SK-N-SH treated with all-trans-retinoic acid at 6 μM for 48 hours (cell line): ENCODE measurements around the gene AXIN1.

ENCODE experiments used
- ATAC-seq: fragments of 200-7000 bp; cut with Tn5 transposase; 3 replicates; pipeline ENCODE4 v1.9.1; 2020; ENCODE audit warnings: mild to moderate bottlenecking, moderate library complexity
- CSDC2 ChIP-seq: fragments of 250-450 bp; sonication (Bioruptor Pico); IDR thresholded peaks from 2 replicates; pipeline ENCODE4 v1.5.0; 2020; ENCODE audit warnings: mild to moderate bottlenecking, moderate library complexity
- ESRRG ChIP-seq: fragments of 250-450 bp; sonication (Bioruptor Pico); IDR thresholded peaks from 2 replicates; pipeline ENCODE4 v1.6.1; 2021; ENCODE audit warnings: mild to moderate bottlenecking
- ISL1 ChIP-seq: fragments of 250-450 bp; sonication (Bioruptor Pico); IDR thresholded peaks from 2 replicates; pipeline ENCODE4 v2.1.2; 2022; ENCODE audit warnings: mild to moderate bottlenecking, moderate library complexity
- OSR1 ChIP-seq: fragments of 250-450 bp; sonication (Bioruptor Pico); IDR thresholded peaks from 2 replicates; pipeline ENCODE4 v1.8.0; 2022; ENCODE audit warnings: moderate library complexity, mild to moderate bottlenecking, inconsistent platforms
- PATZ1 ChIP-seq: fragments of 250-450 bp; sonication (Bioruptor Pico); IDR thresholded peaks from 2 replicates; pipeline ENCODE4 v1.8.0; 2020; ENCODE audit warnings: mild to moderate bottlenecking, moderate library complexity, borderline replicate concordance
- POU6F1 ChIP-seq: fragments of 250-450 bp; sonication (Bioruptor Pico); IDR thresholded peaks from 2 replicates; pipeline ENCODE4 v1.8.0; 2021; ENCODE audit warnings: low read depth, mild to moderate bottlenecking, moderate library complexity, borderline replicate concordance
- PPARA ChIP-seq: fragments of 250-450 bp; sonication (Bioruptor Pico); IDR thresholded peaks from 2 replicates; pipeline ENCODE4 v1.5.0; 2020; ENCODE audit warnings: mild to moderate bottlenecking, borderline replicate concordance
- SNAI2 ChIP-seq: fragments of 250-450 bp; sonication (Bioruptor Pico); IDR thresholded peaks from 2 replicates; pipeline ENCODE4 v1.5.0; 2020; ENCODE audit warnings: mild to moderate bottlenecking, moderate library complexity
- TCF4 ChIP-seq: fragments of 250-450 bp; sonication (Bioruptor Pico); IDR thresholded peaks from 2 replicates; pipeline ENCODE4 v1.8.0; 2021; ENCODE audit warnings: mild to moderate bottlenecking, moderate library complexity, borderline replicate concordance
- ZC3H10 ChIP-seq: fragments of 250-450 bp; sonication (Bioruptor Pico); IDR thresholded peaks from 2 replicates; pipeline ENCODE4 v1.5.1; 2021; ENCODE audit warnings: mild to moderate bottlenecking, moderate library complexity
- ZFP3 ChIP-seq: fragments of 250-450 bp; sonication (Bioruptor Pico); IDR thresholded peaks from 2 replicates; pipeline ENCODE4 v1.5.0; 2020; ENCODE audit warnings: mild to moderate bottlenecking, moderate library complexity
- ZFP30 ChIP-seq: fragments of 450-650 bp; formaldehyde crosslinking; IDR thresholded peaks from 2 replicates; pipeline ENCODE4 v1.5.0; 2022; ENCODE audit warnings: mild to moderate bottlenecking, moderate library complexity
- ZNF565 ChIP-seq: fragments of 450-650 bp; formaldehyde crosslinking; conservative IDR thresholded peaks from 2 replicates; pipeline ENCODE4 v1.5.0; 2020; ENCODE audit warnings: low read depth, mild to moderate bottlenecking, moderate library complexity
- ZNF70 ChIP-seq: fragments of 450-650 bp; formaldehyde crosslinking; IDR thresholded peaks from 2 replicates; pipeline ENCODE4 v1.5.0; 2020; ENCODE audit warnings: mild to moderate bottlenecking, moderate library complexity
- ZNF8 ChIP-seq: fragments of 450-650 bp; formaldehyde crosslinking; IDR thresholded peaks from 2 replicates; pipeline ENCODE4 v1.5.0; 2020; ENCODE audit warnings: mild to moderate bottlenecking, moderate library complexity
- TF ChIP-seq, protein P1 (sequence below): fragments of 250-450 bp; sonication (Bioruptor Pico); IDR thresholded peaks from 2 replicates; pipeline ENCODE4 v1.5.1; 2020; ENCODE audit warnings: low read depth, mild to moderate bottlenecking, moderate library complexity
- TF ChIP-seq, protein P2 (sequence below): fragments of 250-450 bp; sonication (Bioruptor Pico); IDR thresholded peaks from 2 replicates; pipeline ENCODE4 v1.5.0; 2020; ENCODE audit warnings: mild to moderate bottlenecking, moderate library complexity
- TF ChIP-seq, protein P3 (sequence below): fragments of 250-450 bp; sonication (Bioruptor Pico); IDR thresholded peaks from 2 replicates; pipeline ENCODE4 v1.5.1; 2021; ENCODE audit warnings: mild to moderate bottlenecking, moderate library complexity

The AXIN1 gene

GRCh38 chr16:303760-304505 lies 48.6 kb downstream of the AXIN1 start (continued):
- TF ChIP-seq ZNF565 (CRISPR knock-in tag) (no peak), ZNF70 (no peak)

DNA sequence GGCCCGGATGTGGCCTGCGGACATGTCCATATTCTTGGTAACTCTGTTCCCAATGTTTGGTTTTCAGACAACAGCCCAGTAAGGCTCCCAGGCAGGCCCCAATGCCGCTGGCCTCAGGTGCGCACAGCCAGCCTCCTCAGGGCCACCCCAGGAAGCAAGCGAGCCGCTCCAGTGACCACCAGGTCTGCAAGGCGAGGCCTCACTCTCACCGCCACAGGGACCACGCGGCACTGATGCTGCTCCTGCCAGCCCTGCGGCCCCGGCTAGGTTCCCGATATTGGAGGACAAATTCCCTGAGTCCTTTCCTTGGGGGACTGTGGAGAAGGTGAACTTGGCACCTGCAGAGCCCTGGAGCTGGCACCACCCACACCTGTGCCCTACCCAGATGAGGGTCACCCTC lies 50.6 kb downstream of the AXIN1 start:
- ATAC-seq, result no peak
- TF ChIP-seq ISL1 (CRISPR knock-in tag) (no peak), OSR1 (CRISPR knock-in tag) (no peak), PATZ1 (CRISPR knock-in tag) (no peak), TCF4 (CRISPR knock-in tag) (no peak), POU6F1 (no peak), PPARA (CRISPR knock-in tag) (no peak), ZNF8 (no peak), ZNF70 (no peak), ZC3H10 (CRISPR knock-in tag) (no peak), ZFP30 (CRISPR knock-in tag) (no peak), CSDC2 (CRISPR knock-in tag) (no peak)
- TF ChIP-seq, protein P1, sequence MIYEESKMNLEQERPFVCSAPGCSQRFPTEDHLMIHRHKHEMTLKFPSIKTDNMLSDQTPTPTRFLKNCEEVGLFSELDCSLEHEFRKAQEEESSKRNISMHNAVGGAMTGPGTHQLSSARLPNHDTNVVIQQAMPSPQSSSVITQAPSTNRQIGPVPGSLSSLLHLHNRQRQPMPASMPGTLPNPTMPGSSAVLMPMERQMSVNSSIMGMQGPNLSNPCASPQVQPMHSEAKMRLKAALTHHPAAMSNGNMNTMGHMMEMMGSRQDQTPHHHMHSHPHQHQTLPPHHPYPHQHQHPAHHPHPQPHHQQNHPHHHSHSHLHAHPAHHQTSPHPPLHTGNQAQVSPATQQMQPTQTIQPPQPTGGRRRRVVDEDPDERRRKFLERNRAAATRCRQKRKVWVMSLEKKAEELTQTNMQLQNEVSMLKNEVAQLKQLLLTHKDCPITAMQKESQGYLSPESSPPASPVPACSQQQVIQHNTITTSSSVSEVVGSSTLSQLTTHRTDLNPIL, result no peak
- TF ChIP-seq, protein P2, sequence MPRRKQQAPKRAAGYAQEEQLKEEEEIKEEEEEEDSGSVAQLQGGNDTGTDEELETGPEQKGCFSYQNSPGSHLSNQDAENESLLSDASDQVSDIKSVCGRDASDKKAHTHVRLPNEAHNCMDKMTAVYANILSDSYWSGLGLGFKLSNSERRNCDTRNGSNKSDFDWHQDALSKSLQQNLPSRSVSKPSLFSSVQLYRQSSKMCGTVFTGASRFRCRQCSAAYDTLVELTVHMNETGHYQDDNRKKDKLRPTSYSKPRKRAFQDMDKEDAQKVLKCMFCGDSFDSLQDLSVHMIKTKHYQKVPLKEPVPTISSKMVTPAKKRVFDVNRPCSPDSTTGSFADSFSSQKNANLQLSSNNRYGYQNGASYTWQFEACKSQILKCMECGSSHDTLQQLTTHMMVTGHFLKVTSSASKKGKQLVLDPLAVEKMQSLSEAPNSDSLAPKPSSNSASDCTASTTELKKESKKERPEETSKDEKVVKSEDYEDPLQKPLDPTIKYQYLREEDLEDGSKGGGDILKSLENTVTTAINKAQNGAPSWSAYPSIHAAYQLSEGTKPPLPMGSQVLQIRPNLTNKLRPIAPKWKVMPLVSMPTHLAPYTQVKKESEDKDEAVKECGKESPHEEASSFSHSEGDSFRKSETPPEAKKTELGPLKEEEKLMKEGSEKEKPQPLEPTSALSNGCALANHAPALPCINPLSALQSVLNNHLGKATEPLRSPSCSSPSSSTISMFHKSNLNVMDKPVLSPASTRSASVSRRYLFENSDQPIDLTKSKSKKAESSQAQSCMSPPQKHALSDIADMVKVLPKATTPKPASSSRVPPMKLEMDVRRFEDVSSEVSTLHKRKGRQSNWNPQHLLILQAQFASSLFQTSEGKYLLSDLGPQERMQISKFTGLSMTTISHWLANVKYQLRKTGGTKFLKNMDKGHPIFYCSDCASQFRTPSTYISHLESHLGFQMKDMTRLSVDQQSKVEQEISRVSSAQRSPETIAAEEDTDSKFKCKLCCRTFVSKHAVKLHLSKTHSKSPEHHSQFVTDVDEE (CRISPR knock-in tag), result no peak
- TF ChIP-seq, protein P3, sequence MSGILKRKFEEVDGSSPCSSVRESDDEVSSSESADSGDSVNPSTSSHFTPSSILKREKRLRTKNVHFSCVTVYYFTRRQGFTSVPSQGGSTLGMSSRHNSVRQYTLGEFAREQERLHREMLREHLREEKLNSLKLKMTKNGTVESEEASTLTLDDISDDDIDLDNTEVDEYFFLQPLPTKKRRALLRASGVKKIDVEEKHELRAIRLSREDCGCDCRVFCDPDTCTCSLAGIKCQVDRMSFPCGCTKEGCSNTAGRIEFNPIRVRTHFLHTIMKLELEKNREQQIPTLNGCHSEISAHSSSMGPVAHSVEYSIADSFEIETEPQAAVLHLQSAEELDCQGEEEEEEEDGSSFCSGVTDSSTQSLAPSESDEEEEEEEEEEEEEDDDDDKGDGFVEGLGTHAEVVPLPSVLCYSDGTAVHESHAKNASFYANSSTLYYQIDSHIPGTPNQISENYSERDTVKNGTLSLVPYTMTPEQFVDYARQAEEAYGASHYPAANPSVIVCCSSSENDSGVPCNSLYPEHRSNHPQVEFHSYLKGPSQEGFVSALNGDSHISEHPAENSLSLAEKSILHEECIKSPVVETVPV (CRISPR knock-in tag), result no peak

DNA sequence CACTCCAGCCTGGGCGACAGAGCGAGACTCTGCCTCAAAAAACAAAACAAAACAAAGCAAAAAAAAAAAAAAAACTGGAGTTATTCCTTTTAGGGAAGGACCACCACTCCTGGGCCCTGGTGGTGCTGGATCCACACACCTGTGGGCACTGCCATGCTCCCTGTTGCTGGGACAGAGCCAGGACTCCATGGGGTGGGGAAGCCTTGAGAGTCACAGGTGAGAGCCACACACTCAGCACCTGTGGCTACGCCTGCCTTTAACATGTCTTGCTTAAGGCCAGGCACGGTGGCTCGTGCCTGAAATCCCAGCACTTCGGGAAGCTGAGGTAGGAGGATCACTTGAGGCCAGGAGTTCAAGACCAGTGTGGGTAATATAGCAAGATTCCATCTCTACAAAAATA lies 51.3 kb downstream of the AXIN1 start:
- no peak for ATAC-seq
- no peak for TF ChIP-seq ISL1 (CRISPR knock-in tag)
- TF ChIP-seq SNAI2 (CRISPR knock-in tag), result no peak
- no peak for TF ChIP-seq ZFP3
- TF ChIP-seq, protein P3 (CRISPR knock-in tag), result no peak
- no peak for TF ChIP-seq PPARA (CRISPR knock-in tag)
- TF ChIP-seq, protein P2 (CRISPR knock-in tag), result no peak
- no peak for TF ChIP-seq ZNF70
- no peak for TF ChIP-seq ZFP30 (CRISPR knock-in tag)
- TF ChIP-seq, protein P1, result no peak
- no peak for TF ChIP-seq TCF4 (CRISPR knock-in tag)
- TF ChIP-seq CSDC2 (CRISPR knock-in tag), result no peak
- no peak for TF ChIP-seq ESRRG (CRISPR knock-in tag)
- no peak for TF ChIP-seq OSR1 (CRISPR knock-in tag)
- TF ChIP-seq POU6F1, result no peak
- TF ChIP-seq ZNF8, result no peak
